Mesenchymal stem cell (in vitro differentiated cells and primary cell): Measurements from ENCODE around the gene ACSL5.
A peak's percentile ranks its signal among the peaks of the same experiment; 100 is the strongest.

ENCODE experiments used
- DNase-seq: peaks from one replicate; pipeline ENCODE4 v3.0.0-alpha.2; 2013
- H2AFZ ChIP-seq: one replicate; pipeline ENCODE4 v1.6.1; 2013; ENCODE audit warnings: low read depth, mild to moderate bottlenecking, control low read depth, inconsistent platforms, low read length, moderate library complexity
- H2AK5ac ChIP-seq: 2 replicates; pipeline ENCODE4 v1.6.1; 2013; ENCODE audit warnings: low read length, moderate library complexity, mild to moderate bottlenecking, inconsistent platforms; ENCODE audit not compliant: severe bottlenecking
- H2BK120ac ChIP-seq: one replicate; pipeline ENCODE4 v1.6.1; 2013; ENCODE audit warnings: low read depth, mild to moderate bottlenecking, inconsistent platforms, low read length, moderate library complexity
- H2BK12ac ChIP-seq, 2 experiments: one replicate each; pipeline ENCODE4 v1.6.1; 2013; ENCODE audit warnings: inconsistent platforms in 2 of 2, low read length in 2 of 2, mild to moderate bottlenecking in 2 of 2, moderate library complexity in 2 of 2, control low read depth in 1 of 2
- H2BK15ac ChIP-seq: one replicate; pipeline ENCODE4 v1.6.1; 2013; ENCODE audit warnings: mild to moderate bottlenecking, low read depth, inconsistent platforms; ENCODE audit not compliant: poor library complexity, severe bottlenecking
- H2BK5ac ChIP-seq: 2 replicates; pipeline ENCODE4 v1.6.1; 2013; ENCODE audit warnings: low read depth, mild to moderate bottlenecking, low read length, control low read depth, inconsistent platforms; ENCODE audit not compliant: poor library complexity, severe bottlenecking
- H3K14ac ChIP-seq, 2 experiments: one replicate each; pipeline ENCODE4 v1.6.1; 2013; ENCODE audit warnings: inconsistent platforms in 2 of 2, low read length in 2 of 2, control low read depth in 1 of 2, mild to moderate bottlenecking in 1 of 2, moderate library complexity in 1 of 2
- H3K18ac ChIP-seq, 2 experiments: one replicate each; pipeline ENCODE4 v1.6.1; 2013; ENCODE audit warnings: inconsistent platforms in 2 of 2, low read length in 2 of 2, control low read depth in 1 of 2, low read depth in 1 of 2, mild to moderate bottlenecking in 1 of 2
- H3K23ac ChIP-seq, 2 experiments: one replicate each; pipeline ENCODE4 v1.6.1; 2013; ENCODE audit warnings: inconsistent platforms in 2 of 2, low read length in 2 of 2, mild to moderate bottlenecking in 2 of 2, moderate library complexity in 2 of 2, control low read depth in 1 of 2
- H3K27ac ChIP-seq: 2 replicates; pipeline ENCODE4 v1.5.1; 2013; ENCODE audit warnings: mild to moderate bottlenecking, moderate library complexity, low read length, control low read depth, inconsistent platforms; ENCODE audit not compliant: poor library complexity, severe bottlenecking
- H3K27me3 ChIP-seq, 2 experiments: 2 replicates each; pipeline versions ENCODE4 v1.6.1 to v1.7.0; 2013; ENCODE audit warnings: low read length in 2 of 2, mild to moderate bottlenecking in 2 of 2, moderate library complexity in 2 of 2, control low read depth in 1 of 2, inconsistent platforms in 1 of 2; ENCODE audit not compliant: control insufficient read depth in 1 of 2, insufficient read depth in 1 of 2
- H3K36me3 ChIP-seq, 2 experiments: 2 replicates each; pipeline versions ENCODE4 v1.6.1 to v1.7.0; 2013; ENCODE audit warnings: low read length in 2 of 2, control low read depth in 1 of 2, inconsistent platforms in 1 of 2, low read depth in 1 of 2, mild to moderate bottlenecking in 1 of 2; ENCODE audit not compliant: insufficient read depth in 2 of 2, control insufficient read depth in 1 of 2
- H3K4ac ChIP-seq, 2 experiments: one replicate each; pipeline ENCODE4 v1.6.1; 2013; ENCODE audit warnings: inconsistent platforms in 2 of 2, low read length in 2 of 2, mild to moderate bottlenecking in 2 of 2, moderate library complexity in 2 of 2, control low read depth in 1 of 2, low read depth in 1 of 2
- H3K4me1 ChIP-seq: 2 replicates; pipeline ENCODE4 v1.6.1; 2013; ENCODE audit warnings: low read depth, low read length, control low read depth; ENCODE audit not compliant: control insufficient read depth, insufficient read depth
- H3K4me2 ChIP-seq: 2 replicates; pipeline ENCODE4 v1.6.1; 2013; ENCODE audit warnings: low read length, mild to moderate bottlenecking, inconsistent platforms; ENCODE audit not compliant: poor library complexity, severe bottlenecking
- H3K4me3 ChIP-seq, 2 experiments: 2 replicates each; pipeline versions ENCODE4 v1.5.1 to v1.7.0; 2013; ENCODE audit warnings: low read length in 2 of 2, mild to moderate bottlenecking in 2 of 2, control low read depth in 1 of 2, low read depth in 1 of 2; ENCODE audit not compliant: insufficient read depth in 1 of 2
- H3K79me1 ChIP-seq: replicated peaks from 2 replicates; pipeline ENCODE4 v1.6.1; 2013; ENCODE audit warnings: mild to moderate bottlenecking, control low read depth, low read length, inconsistent platforms; ENCODE audit not compliant: poor library complexity, severe bottlenecking
- H3K9ac ChIP-seq: 2 replicates; pipeline ENCODE4 v1.7.0; 2013; ENCODE audit warnings: mild to moderate bottlenecking, low read length, moderate library complexity
- H3K9me3 ChIP-seq: 2 replicates; pipeline ENCODE4 v1.7.0; 2013; ENCODE audit warnings: mild to moderate bottlenecking, low read length; ENCODE audit not compliant: control insufficient read depth
- H4K8ac ChIP-seq: one replicate; pipeline ENCODE4 v1.6.1; 2013; ENCODE audit warnings: inconsistent platforms, mild to moderate bottlenecking, low read length, moderate library complexity
- H4K91ac ChIP-seq: one replicate; pipeline ENCODE4 v1.6.1; 2013; ENCODE audit warnings: mild to moderate bottlenecking, low read length, inconsistent platforms
- WGBS: methylation state at CpG from one replicate; pipeline ENCODE4 v1.1.7; 2013; ENCODE audit warnings: mixed read lengths; 5-methylcytosine and 5-hydroxymethylcytosine counted together

ACSL5 gene

DNA sequence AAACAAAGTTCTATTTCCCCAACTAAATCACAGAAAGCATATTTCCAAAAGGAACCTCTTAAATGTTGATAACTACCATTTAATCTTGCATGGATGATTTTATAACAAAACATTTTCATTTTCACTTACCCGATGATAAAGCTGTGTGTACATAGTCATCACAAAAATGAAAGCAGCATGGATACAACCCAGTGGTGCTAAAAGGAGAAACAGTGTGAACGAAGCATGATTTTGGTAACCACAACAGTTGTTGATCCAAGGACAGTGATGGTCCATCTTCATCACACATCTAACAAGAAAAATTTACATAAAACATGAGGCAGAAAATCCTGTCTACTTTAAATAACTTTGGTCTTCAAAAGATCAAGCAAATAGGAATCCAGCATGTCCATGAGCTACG lies 68.1 kb downstream of the ACSL5 start:
- 96% methylated on average over 2 of the region's 3 CpGs for WGBS
- H3K27me3 ChIP-seq: no peaks in the 10 kb centered on the region

DNA sequence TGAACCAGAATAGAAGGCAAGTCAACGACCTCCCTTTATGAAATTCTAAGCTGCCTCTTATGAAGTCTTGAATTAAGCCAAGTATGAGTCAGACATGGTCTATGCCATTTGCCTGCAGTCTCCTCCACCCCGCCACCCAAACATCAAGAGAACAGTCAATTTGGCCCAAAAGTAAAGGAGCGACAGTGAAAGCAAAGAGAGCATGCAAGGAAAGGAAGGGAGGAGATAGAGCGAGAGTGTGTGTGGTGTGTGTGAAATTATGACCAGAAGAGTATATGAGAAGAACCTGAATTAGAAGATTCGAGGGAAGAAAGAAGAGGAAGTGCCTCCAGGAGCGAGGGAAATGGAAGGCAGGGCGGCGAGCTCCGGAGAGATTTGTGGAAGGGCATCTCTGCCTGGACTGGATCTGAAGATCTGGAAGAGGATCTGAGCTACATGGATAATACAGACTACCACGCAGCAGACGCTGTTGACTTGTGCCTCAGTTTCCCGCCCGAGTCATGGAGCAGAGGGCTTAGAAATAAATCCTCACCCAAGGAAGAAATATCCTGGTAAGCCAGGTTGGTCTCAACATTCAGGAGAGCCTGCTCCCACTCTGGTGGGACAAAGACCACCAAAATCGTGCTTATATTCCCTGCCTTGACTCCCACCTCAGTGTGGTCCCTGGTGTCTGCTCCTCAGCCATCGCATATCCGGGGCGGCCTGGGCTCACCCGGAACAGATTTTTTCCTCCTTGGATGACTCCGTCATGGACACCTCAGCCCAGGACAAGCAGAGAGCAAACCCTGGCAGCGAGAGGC lies 72.3 kb downstream of the ACSL5 start:
- Histone ChIP-seq H3K9me3 (no peaks in the 10 kb centered on the region), H3K23ac (no peak overlapping the region), H3K4ac (peak overlapping the region in 1 of 2 experiments; percentile 70), H2BK5ac (no peak overlapping the region), H2BK120ac (no peak overlapping the region), H2AFZ (peak overlapping the region; percentile 80), H3K27ac (peak overlapping the region; percentile 87), H3K27me3 (no peaks in the 10 kb centered on the region), H3K9ac (peak overlapping the region; percentile 96), H3K4me2 (peak overlapping the region; percentile 80), H2AK5ac (no peak overlapping the region), H3K4me3 (peak overlapping the region; percentile 96 to 99), H3K4me1 (no peaks in the 10 kb centered on the region), H3K79me1 (peaks cover 22% of the 10 kb centered on the region), H3K18ac (peak overlapping the region; percentile 58 to 86), H4K91ac (no peak overlapping the region), H3K14ac (no peak overlapping the region), H2BK12ac (peak overlapping the region in 1 of 2 experiments; percentile 23), H3K36me3 (peaks cover 0 to 40% of the 10 kb centered on the region in 2 experiments), H2BK15ac (no peak overlapping the region), H4K8ac (peak overlapping the region; percentile 74)
- 6% methylated on average over 19 of the region's 20 CpGs for WGBS
- peak; percentile 24 for DNase-seq

More for the DNA sequence above, 68.1 kb downstream of the ACSL5 start:
- H2BK120ac ChIP-seq: no peak overlapping the region
- H3K14ac ChIP-seq: no peak overlapping the region
- no peak overlapping the region for H2BK12ac ChIP-seq
- peaks cover 11 to 76% of the 10 kb centered on the region in 2 experiments for H3K36me3 ChIP-seq
- H2BK5ac ChIP-seq: no peak overlapping the region
- H3K4me2 ChIP-seq: no peak overlapping the region
- H4K91ac ChIP-seq: no peak overlapping the region
- H2AFZ ChIP-seq: no peak overlapping the region
- no peak overlapping the region for H3K4ac ChIP-seq
- no peaks in the 10 kb centered on the region for H3K9me3 ChIP-seq
- H3K4me1 ChIP-seq: no peaks in the 10 kb centered on the region
- no peak overlapping the region for H3K9ac ChIP-seq
- H3K23ac ChIP-seq: no peak overlapping the region
- no peak overlapping the region for H3K18ac ChIP-seq
- H3K79me1 ChIP-seq: peaks cover 13% of the 10 kb centered on the region
- H3K27ac ChIP-seq: no peak overlapping the region
- H2BK15ac ChIP-seq: no peak overlapping the region
- no peak overlapping the region for H4K8ac ChIP-seq
- DNase-seq: no peak
- no peak overlapping the region for H3K4me3 ChIP-seq
- H2AK5ac ChIP-seq: no peak overlapping the region

DNA sequence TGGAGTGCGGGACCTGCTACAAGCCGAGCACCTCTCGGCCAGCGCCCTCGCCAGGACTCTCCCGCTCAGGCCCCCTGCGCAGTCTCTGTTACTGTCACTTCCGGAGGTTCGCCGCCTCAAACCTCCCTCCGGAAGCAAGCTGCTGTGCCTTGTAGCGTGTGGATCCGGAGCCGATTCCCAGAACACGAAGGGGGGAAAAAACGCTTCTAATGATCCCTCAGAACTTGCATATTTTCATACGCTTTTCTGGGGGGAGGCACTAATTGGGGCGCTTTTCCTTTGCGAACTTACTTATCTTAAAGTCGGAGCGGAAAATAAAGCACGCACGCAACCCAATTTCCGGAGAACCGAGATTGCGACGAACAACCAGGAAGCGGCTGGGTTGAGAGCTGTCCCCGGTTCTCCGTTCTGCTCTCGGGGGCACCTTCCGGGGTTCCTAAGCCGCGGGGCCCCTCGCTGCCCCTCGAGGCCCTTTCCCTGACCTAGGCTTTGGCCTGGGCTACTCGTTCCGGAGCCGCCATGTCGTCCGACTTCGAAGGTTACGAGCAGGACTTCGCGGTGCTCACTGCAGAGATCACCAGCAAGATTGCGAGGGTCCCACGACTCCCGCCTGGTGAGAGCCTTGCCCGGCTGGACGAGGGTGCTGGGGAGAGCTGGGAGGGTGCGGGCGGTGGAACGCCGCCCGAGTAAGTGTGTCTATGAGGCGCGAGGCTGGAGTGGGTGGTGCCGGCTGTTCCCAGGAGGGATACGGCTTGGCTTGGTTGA lies 73.1 kb downstream of the ACSL5 start, which contains the start of the genes VTI1A and ZDHHC6:
TSS of gene VTI1A (plus strand) at position 361 of the 765 bp plus-strand sequence. CDS start at position 520, 159 bp downstream.
TSS of gene ZDHHC6 (minus strand) at position 60 of the 765 bp plus-strand sequence. CDS start 1,478 bp downstream, outside the sequence.
- no peaks in the 10 kb centered on the region for H3K27me3 ChIP-seq
- WGBS: under 1% methylated on average over 59 of the region's 59 CpGs
- H3K18ac ChIP-seq: peak within 1 kb of the TSS; percentile 58 to 86
- H3K4me2 ChIP-seq: peak within 1 kb of the TSS; percentile 80
- H3K4me1 ChIP-seq: no peaks in the 10 kb centered on the region
- peak within 1 kb of the TSS in 1 of 2 experiments; percentile 70 for H3K14ac ChIP-seq
- peaks cover 26% of the 10 kb centered on the region for H3K79me1 ChIP-seq
- H3K4me3 ChIP-seq: peak within 1 kb of the TSS; percentile 96 to 99
- H3K4ac ChIP-seq: peak within 1 kb of the TSS; percentile 89 to 94
- H3K9me3 ChIP-seq: no peaks in the 10 kb centered on the region
- DNase-seq: peak; percentile 90
- H2BK12ac ChIP-seq: peak within 1 kb of the TSS in 1 of 2 experiments; percentile 31
- H2BK5ac ChIP-seq: peak within 1 kb of the TSS; percentile 88
- peak within 1 kb of the TSS; percentile 19 for H2BK15ac ChIP-seq
- peak within 1 kb of the TSS; percentile 88 for H4K91ac ChIP-seq
- H3K27ac ChIP-seq: peak within 1 kb of the TSS; percentile 87
- peak within 1 kb of the TSS; percentile 96 for H3K9ac ChIP-seq
- H2AFZ ChIP-seq: peak within 1 kb of the TSS; percentile 96
- H2BK120ac ChIP-seq: peak within 1 kb of the TSS; percentile 90
- H3K23ac ChIP-seq: peak within 1 kb of the TSS in 1 of 2 experiments; percentile 77
- H2AK5ac ChIP-seq: no peak within 1 kb of the TSS
- H4K8ac ChIP-seq: peak within 1 kb of the TSS; percentile 95
- peaks cover 0 to 32% of the 10 kb centered on the region in 2 experiments for H3K36me3 ChIP-seq

DNA sequence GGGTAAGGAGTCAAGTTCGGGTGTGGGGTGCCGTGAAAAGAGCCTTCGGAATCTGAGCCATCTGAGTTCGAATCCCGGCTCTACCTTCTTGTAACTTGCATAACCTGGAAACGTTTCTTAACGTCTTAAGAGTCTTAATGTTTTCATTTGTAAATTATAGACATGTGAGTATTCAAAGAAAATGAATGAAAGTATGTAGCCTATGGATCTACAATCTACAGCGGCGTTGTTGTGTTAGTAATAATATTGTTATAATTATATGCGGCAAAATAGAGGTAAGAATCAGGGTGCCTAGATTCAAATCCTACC lies 73.7 kb downstream of the ACSL5 start:
- Histone ChIP-seq H3K79me1 (peaks cover 27% of the 10 kb centered on the region), H3K4me1 (no peaks in the 10 kb centered on the region), H3K9me3 (no peaks in the 10 kb centered on the region), H4K91ac (peak overlapping the region; percentile 88), H2BK15ac (peak overlapping the region; percentile 19), H3K27ac (no peak overlapping the region), H3K9ac (peak overlapping the region; percentile 96), H2BK120ac (no peak overlapping the region), H3K4me3 (peak overlapping the region; percentile 96 to 99), H4K8ac (peak overlapping the region; percentile 95), H3K23ac (no peak overlapping the region), H2BK5ac (no peak overlapping the region), H3K4ac (peak overlapping the region in 1 of 2 experiments; percentile 94), H3K36me3 (peaks cover 0 to 27% of the 10 kb centered on the region in 2 experiments), H2BK12ac (no peak overlapping the region), H3K18ac (no peak overlapping the region), H3K27me3 (no peaks in the 10 kb centered on the region), H2AFZ (peak overlapping the region; percentile 96), H2AK5ac (no peak overlapping the region), H3K14ac (peak overlapping the region in 1 of 2 experiments; percentile 70), H3K4me2 (peak overlapping the region; percentile 80)
- 25% methylated on average over 7 of the region's 10 CpGs for whole genome bisulfite sequencing
- no peak for DNase-seq
